DMS53 treated with DMSO at 0.1 percent for 48 hours (cell line): Measurements from ENCODE around the gene LMX1B.

Experiments used
- DNase-seq: peaks from one replicate; lab custom pipeline; 2025; ENCODE audit not compliant: unreplicated experiment; lab: John Stamatoyannopoulos, UW

Gene LMX1B

GRCh38 chr9:126630458-126631237 is 16.9 kb downstream of the LMX1B start:
- DNase-seq: peak; percentile 92

GRCh38 chr9:126631254-126631653 is 17.5 kb downstream of the LMX1B start:
- DNase-seq: no peak

- no peak for DNase-seq
Measured at GRCh38 chr9:126633881-126634558, 20.3 kb downstream of the LMX1B start.

GRCh38 chr9:126635061-126635460 is 21.3 kb downstream of the LMX1B start:
- no peak for DNase-seq

- no peak for DNase-seq
Measured at GRCh38 chr9:126635661-126636439, 22.1 kb downstream of the LMX1B start.

- no peak for DNase-seq
Measured at GRCh38 chr9:126636983-126637798, 23.5 kb downstream of the LMX1B start.

- no peak for DNase-seq
Measured at GRCh38 chr9:126638571-126639132, 24.9 kb downstream of the LMX1B start.

GRCh38 chr9:126639318-126640000 is 25.7 kb downstream of the LMX1B start:
- DNase-seq: no peak

- DNase-seq: no peak
Measured at GRCh38 chr9:126641118-126641851, 27.6 kb downstream of the LMX1B start.

- no peak for DNase-seq
Measured at GRCh38 chr9:126642010-126642744, 28.4 kb downstream of the LMX1B start.

- no peak for DNase-seq
Measured at GRCh38 chr9:126642839-126643238, 29.1 kb downstream of the LMX1B start.

GRCh38 chr9:126643945-126644527 is 30.3 kb downstream of the LMX1B start:
- no peak for DNase-seq

- DNase-seq: no peak
Measured at GRCh38 chr9:126646162-126646561, 32.4 kb downstream of the LMX1B start.

GRCh38 chr9:126647585-126648411 is 34.1 kb downstream of the LMX1B start:
- DNase-seq: no peak

- DNase-seq: no peak
Measured at GRCh38 chr9:126649477-126649876, 35.7 kb downstream of the LMX1B start.

- no peak for DNase-seq
Measured at GRCh38 chr9:126650404-126651341, 36.9 kb downstream of the LMX1B start.
